Ectodermal cell (in vitro differentiated cells): ENCODE measurements around the gene CAMK2G.

Experiments
- H3K27ac ChIP-seq: 2 replicates; pipeline ENCODE4 v1.7.0; 2013; ENCODE audit warnings: mild to moderate bottlenecking, low read depth, low read length; ENCODE audit not compliant: insufficient read depth, poor library complexity, severe bottlenecking
- H3K27me3 ChIP-seq: 2 replicates; pipeline ENCODE4 v1.7.0; 2013; ENCODE audit warnings: mild to moderate bottlenecking, low read length; ENCODE audit not compliant: insufficient read depth, control insufficient read depth, poor library complexity, severe bottlenecking
- H3K36me3 ChIP-seq: one replicate; pipeline ENCODE4 v1.7.0; 2013; ENCODE audit warnings: low read length; ENCODE audit not compliant: control insufficient read depth, insufficient read depth
- H3K4me1 ChIP-seq: one replicate; pipeline ENCODE4 v1.7.0; 2013; ENCODE audit warnings: low read length; ENCODE audit not compliant: control insufficient read depth, insufficient read depth
- H3K4me3 ChIP-seq: 2 replicates; pipeline ENCODE4 v1.7.0; 2013; ENCODE audit warnings: low read depth, low read length, control low read depth; ENCODE audit not compliant: insufficient read depth
- H3K9me3 ChIP-seq: 2 replicates; pipeline ENCODE4 v1.7.0; 2013; ENCODE audit warnings: mild to moderate bottlenecking, low read length, moderate library complexity; ENCODE audit not compliant: control insufficient read depth
- WGBS, 2 experiments: methylation state at CpG; one replicate each; pipeline ENCODE4 v1.1.7; 2013; ENCODE audit warnings: missing lambda C conversion rate in 2 of 2; 5-methylcytosine and 5-hydroxymethylcytosine counted together

Gene CAMK2G

DNA sequence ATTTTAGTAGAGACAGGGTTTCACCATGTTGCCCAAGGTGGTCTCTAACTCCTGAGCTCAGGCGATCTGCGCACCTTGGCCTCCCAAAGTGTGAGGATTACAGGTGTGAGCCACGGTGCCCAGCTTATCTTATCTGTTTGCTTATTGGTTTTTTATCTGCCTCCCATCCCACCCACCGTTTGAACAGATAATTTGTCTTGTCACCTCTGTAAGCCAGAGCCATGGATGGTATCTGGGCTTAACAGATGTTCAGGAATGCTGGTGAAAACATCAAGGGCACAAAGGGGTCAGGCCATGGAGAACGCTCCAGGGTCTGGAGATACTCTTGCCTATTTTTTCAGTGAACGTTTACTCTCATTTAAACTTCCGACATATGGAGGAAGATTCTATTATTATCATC is 51.0 kb downstream of the CAMK2G start:
- Histone ChIP-seq H3K9me3 (no peaks in the 10 kb centered on the region), H3K36me3 (no peaks in the 10 kb centered on the region), H3K27ac (no peak overlapping the region), H3K27me3 (no peaks in the 10 kb centered on the region), H3K4me1 (no peaks in the 10 kb centered on the region), H3K4me3 (no peak overlapping the region)
- WGBS, 2 experiments, result 94 to 99% methylated on average over 7 of the region's 7 CpGs

DNA sequence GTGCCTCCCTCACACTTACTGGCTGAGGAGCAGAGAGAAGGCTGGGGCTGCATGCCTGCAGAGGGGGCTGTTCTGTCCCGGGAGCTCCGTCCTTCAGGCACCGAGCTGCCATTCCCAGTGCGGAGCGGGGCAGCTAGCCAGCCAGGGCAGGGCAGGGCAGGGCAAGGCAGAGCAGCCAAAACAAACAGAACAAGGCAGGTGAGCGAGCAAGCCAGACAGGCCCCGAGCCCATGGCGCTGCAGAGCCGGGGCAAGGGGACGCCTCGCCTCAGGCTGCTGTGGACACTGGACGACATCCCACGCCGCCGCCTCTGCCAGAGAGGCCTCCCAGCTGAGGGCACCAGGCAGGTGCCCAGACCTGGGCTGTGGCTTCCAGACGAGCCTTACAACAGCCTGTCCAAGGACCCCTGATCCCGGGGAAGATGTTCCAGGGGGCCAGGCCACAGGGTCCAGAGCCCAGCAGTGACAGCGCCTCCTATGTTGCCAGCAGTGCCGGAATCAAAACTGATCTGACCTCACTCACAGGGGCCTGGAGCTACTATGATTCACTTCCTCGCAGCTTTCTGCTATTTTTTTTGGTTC is 54.8 kb downstream of the CAMK2G start:
- no peak overlapping the region for H3K4me3 ChIP-seq
- no peaks in the 10 kb centered on the region for H3K4me1 ChIP-seq
- no peaks in the 10 kb centered on the region for H3K27me3 ChIP-seq
- H3K36me3 ChIP-seq, result peaks cover 6% of the 10 kb centered on the region
- 93% methylated on average over 20 of the region's 20 CpGs for WGBS, 2 experiments
- H3K27ac ChIP-seq, result no peak overlapping the region
- no peaks in the 10 kb centered on the region for H3K9me3 ChIP-seq

DNA sequence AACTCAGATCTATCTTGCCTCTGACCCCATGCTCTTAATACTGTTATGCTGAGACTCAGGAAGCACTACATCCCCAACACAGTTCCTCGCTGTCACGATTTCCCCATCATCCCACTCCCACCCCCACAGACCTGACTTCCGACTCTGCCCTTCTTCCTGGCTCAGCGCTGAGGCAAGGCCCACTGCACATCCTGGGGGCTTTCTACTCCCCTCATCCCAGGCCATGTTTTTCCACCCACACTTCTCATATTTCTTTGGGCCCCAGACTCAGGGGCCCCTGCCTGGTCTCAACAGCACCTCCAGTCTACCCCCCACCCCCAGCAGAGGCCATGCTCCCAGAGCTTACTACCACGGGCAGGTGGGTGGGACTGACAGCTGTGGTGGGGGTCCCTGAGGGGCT is 55.3 kb downstream of the CAMK2G start:
- no peak overlapping the region for H3K27ac ChIP-seq
- 92 to 94% methylated on average over 5 of the region's 5 CpGs for WGBS, 2 experiments
- H3K36me3 ChIP-seq, result peaks cover 6% of the 10 kb centered on the region
- no peak overlapping the region for H3K4me3 ChIP-seq
- no peaks in the 10 kb centered on the region for H3K9me3 ChIP-seq
- no peaks in the 10 kb centered on the region for H3K4me1 ChIP-seq
- H3K27me3 ChIP-seq, result no peaks in the 10 kb centered on the region

DNA sequence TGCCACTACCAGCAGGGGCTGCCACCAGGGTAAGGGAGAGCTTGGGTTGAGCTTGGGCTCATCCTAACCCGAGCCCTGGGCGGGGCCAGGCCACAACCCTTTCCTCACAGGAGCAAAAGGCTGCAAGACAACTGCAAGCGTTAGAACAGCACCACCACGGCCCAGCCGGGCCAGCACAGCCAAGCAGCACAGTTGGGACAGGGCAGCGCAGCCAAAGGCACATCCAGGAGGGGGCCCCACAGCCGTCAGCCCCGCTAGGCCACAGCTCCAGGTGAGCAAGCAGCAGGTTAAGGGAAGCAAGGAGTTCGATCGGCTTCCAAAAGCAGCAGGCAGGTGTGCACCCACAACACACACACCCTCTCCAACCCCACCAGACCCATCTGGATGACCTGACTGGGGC is 56.0 kb downstream of the CAMK2G start:
- Histone ChIP-seq H3K36me3 (peaks cover 6% of the 10 kb centered on the region), H3K4me1 (no peaks in the 10 kb centered on the region), H3K4me3 (no peak overlapping the region), H3K9me3 (no peaks in the 10 kb centered on the region), H3K27ac (no peak overlapping the region), H3K27me3 (no peaks in the 10 kb centered on the region)
- 88 to 91% methylated on average over 10 of the region's 10 CpGs for WGBS, 2 experiments

DNA sequence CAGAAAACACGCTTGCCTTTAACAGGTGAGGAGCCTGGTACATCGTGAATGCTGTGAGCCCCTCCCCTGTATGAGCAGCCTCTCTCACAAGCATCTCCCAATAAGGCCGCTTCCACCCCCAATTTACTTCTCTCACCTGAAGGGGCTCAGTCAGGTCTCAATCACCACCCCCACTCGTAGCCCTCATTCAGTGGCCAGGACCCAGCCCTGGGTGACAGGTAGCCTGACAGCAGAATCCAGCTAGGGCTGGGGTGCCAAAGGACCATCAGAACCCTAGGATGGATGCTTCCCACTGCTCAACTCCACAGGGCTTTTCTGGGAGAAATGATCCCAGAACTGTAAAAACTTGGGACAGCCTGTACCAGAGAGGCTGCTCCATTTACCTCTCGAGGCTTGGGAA is 56.5 kb downstream of the CAMK2G start:
- WGBS, 2 experiments, result 92 to 93% methylated on average over 5 of the region's 5 CpGs
- H3K9me3 ChIP-seq, result no peaks in the 10 kb centered on the region

DNA sequence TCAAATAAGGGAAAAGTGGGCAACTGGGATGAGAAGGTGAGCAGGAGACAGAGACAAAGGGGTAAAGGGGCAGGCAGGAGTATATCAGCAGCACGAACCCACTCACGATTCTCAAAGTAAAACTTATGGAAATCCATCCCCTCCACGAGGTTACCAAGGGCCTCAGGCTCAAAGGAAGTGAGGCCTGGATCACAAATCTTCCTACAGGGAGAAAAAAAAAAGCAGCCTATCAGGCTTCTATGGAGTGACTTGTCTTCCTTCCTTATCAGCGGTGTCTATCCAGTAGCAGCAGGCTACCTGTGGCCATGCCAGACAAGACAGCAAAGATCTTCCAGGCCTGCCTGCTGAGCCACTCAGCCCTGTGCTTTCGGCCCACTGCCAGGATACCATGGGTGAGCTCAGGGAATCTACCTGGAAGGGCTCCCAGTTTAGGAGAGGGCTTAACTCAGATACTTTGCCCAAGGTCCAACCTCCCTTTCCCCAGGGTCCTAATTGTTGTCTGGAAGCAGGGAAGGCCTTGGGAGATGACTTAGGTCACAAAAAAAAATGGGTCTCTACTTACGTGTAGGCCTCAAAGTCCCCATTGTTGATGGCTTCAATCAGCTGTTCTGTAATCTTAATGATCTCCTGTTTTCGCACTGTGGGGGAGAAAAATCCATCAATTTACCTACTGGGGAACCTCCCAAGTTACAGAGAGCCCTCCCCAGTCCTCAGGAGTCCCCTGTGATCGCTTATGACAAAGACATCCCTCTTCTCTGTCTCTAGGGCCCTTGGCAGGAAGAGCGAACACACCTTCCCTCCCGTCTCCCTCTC is 57.2 kb downstream of the CAMK2G start:
- no peak overlapping the region for H3K27ac ChIP-seq
- no peaks in the 10 kb centered on the region for H3K9me3 ChIP-seq

More for the DNA sequence above, 56.5 kb downstream of the CAMK2G start:
- no peaks in the 10 kb centered on the region for H3K27me3 ChIP-seq
- no peaks in the 10 kb centered on the region for H3K4me1 ChIP-seq
- peaks cover 6% of the 10 kb centered on the region for H3K36me3 ChIP-seq
- H3K4me3 ChIP-seq, result no peak overlapping the region
- no peak overlapping the region for H3K27ac ChIP-seq

DNA sequence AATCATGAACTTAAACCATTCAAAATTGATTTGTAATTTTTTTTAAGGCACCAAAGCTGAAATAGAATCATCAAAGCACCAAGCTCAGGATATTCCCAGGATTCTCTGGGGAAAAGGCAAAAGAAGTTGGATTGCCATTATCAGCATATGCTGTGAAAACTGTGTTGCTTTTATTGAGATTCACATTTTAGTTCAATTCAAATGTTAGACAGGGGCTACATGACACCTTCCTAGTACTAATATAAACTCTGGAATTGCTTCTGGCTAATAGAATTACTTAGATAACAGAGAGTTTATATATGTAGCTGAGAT is 58.7 kb downstream of the CAMK2G start:
- Histone ChIP-seq H3K4me1 (peaks cover 4% of the 10 kb centered on the region), H3K36me3 (peaks cover 6% of the 10 kb centered on the region), H3K27me3 (no peaks in the 10 kb centered on the region), H3K4me3 (no peak overlapping the region), H3K9me3 (no peaks in the 10 kb centered on the region), H3K27ac (no peak overlapping the region)

More for the DNA sequence above, 57.2 kb downstream of the CAMK2G start:
- 93 to 95% methylated on average over 10 of the region's 10 CpGs for WGBS, 2 experiments
- Histone ChIP-seq H3K4me3 (no peak overlapping the region), H3K4me1 (peaks cover 3% of the 10 kb centered on the region), H3K27me3 (no peaks in the 10 kb centered on the region), H3K36me3 (peaks cover 6% of the 10 kb centered on the region)

DNA sequence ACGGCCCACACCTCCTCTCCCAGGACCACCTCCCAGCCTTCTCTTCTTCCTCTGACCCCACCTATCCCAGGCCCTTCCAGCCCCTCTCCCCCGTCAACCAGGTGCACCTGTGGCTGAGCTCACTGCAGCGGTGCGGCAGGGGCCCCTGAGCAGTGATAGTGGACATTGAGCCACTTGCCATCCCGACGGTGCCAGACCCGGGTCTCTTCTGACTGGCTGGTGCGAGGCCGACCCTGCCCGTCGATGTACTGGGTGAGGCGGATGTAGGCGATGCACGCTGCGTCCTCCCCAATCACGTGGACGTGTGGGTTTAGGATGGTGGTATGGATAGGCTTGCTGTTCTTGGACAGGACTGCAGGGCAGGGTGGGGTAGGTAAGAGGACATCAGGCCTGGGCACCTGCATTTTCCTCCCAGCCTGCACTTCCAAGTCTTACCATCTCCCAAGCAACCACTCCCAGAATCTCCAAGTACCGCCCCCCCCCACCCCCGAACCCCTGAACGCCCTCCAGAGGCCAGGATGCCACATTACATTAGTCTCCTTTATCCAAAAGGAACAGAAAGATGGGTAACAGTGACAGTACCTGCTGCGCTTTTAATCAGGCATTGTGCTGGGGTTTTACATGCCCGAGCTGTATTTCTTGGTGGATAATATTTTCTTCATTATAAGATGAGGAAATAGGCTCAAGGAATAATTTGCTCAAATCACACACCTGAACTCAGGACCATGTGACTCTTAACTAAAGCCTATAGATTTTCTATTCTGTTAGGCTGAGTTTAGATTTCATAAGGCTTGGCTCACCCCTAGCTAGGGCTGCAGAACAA is 59.2 kb downstream of the CAMK2G start:
- Histone ChIP-seq H3K27ac (no peak overlapping the region), H3K4me3 (no peak overlapping the region), H3K36me3 (peaks cover 6% of the 10 kb centered on the region), H3K4me1 (peaks cover 4% of the 10 kb centered on the region), H3K9me3 (no peaks in the 10 kb centered on the region), H3K27me3 (no peaks in the 10 kb centered on the region)
- WGBS, 2 experiments, result 84 to 86% methylated on average over 22 of the region's 22 CpGs

DNA sequence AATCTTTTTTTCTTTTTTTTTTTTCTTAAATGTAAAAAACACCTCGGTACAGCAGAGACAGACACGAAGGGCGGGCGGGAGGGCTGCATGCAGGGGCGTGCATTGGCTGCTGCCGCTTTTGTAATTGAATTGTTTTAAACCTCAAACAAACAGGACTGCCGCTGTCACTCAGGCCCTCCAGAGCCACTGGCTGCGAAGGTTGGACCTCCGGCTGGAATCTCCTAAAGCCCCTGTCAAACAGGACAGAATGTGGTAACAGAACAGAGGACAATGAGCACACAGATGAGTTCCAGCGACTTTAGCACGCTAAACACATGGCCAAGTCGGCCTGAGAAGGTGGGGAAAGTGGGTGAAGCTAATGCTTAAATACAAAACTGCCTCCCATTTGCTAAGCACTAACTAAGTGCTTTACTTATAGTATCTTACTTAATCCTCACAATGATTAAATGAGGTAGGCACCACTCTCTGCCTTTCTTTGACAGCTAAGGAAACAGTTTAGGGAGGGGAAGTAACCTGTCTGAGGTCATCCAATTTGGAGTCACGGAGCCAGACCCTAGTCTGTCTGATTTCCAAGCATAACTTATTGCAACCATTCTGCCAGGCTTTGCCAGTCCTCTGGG is 60.0 kb downstream of the CAMK2G start:
- WGBS, 2 experiments, result 93 to 95% methylated on average over 13 of the region's 13 CpGs
- Histone ChIP-seq H3K27me3 (no peaks in the 10 kb centered on the region), H3K4me1 (peaks cover 4% of the 10 kb centered on the region), H3K9me3 (no peaks in the 10 kb centered on the region), H3K4me3 (no peak overlapping the region), H3K36me3 (peaks cover 6% of the 10 kb centered on the region), H3K27ac (no peak overlapping the region)

DNA sequence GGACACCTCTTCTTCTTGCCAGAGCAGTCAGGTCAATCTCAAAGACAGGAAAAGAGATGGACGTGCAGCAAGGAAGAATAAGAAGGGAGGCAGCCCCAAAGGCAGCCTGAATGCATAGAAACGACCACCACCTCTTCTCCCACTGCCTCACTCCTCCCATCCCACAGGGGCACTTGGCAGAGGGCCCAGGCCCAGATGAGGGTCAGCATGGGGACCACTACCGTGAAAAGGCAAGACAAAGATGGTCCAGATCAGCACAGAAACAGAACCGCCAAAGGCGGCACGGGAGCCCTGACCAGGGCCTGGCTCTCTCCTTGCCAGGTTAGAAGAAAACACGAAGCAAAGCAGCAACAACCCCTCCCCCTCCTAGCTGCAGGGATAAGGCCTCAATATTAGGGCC is 61.0 kb downstream of the CAMK2G start:
- Histone ChIP-seq H3K27ac (no peak overlapping the region), H3K4me1 (peaks cover 4% of the 10 kb centered on the region), H3K27me3 (no peaks in the 10 kb centered on the region), H3K36me3 (peaks cover 6% of the 10 kb centered on the region), H3K9me3 (no peaks in the 10 kb centered on the region), H3K4me3 (no peak overlapping the region)
- WGBS, 2 experiments, result 89 to 93% methylated on average over 7 of the region's 7 CpGs
